ENCODE measurements around the gene SARDH.

DNA sequence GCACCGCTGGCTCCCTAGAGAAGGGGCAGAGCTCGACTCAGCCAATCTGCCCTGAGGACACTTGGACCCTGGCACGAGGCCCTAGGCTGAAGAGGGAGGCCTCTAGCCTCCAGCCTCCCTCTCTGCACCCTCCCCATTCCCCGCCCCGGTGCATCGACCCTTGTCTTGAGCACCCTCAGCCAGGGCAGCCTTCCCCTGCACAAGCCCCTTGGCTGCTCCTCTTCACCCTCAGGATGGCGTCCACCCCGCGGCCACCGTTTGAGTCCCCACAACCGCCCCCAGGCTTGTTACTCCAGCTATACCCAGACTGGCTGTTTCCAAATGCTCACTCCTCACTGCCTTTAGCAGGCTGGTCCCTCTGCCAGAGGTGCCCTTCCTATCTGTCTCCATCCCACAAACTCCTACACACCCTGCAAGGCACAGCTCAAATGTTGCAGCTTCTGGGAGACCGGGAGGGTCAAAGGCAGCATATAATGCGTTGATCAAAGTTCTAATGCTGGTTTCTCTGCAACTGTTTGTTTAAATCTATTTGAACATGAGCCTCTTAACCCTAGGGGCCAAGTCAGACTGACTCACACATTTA, 122.5 kb downstream of the SARDH start:
- TF ChIP-seq, protein P1, sequence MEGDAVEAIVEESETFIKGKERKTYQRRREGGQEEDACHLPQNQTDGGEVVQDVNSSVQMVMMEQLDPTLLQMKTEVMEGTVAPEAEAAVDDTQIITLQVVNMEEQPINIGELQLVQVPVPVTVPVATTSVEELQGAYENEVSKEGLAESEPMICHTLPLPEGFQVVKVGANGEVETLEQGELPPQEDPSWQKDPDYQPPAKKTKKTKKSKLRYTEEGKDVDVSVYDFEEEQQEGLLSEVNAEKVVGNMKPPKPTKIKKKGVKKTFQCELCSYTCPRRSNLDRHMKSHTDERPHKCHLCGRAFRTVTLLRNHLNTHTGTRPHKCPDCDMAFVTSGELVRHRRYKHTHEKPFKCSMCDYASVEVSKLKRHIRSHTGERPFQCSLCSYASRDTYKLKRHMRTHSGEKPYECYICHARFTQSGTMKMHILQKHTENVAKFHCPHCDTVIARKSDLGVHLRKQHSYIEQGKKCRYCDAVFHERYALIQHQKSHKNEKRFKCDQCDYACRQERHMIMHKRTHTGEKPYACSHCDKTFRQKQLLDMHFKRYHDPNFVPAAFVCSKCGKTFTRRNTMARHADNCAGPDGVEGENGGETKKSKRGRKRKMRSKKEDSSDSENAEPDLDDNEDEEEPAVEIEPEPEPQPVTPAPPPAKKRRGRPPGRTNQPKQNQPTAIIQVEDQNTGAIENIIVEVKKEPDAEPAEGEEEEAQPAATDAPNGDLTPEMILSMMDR (IDR thresholded peaks at IDR 0.05; ENCODE audit: low read depth, low read length, poor library complexity, severe bottlenecking), result no peak
- TF ChIP-seq EZH2phosphoT487 (IDR thresholded peaks at IDR 0.05; ENCODE audit: borderline replicate concordance, low read length), result no peak
